8988T (cell line): ENCODE measurements around the gene EIF4G3.
"Not testable (repeated sequence)": the region's sequence is repeated elsewhere in the genome, so short reads cannot be mapped to it uniquely, and the experiment has no call there.

Experiments used
- DNase-seq: peaks from one replicate; pipeline ENCODE4 v3.0.0; 2011

Gene EIF4G3

GRCh38 chr1:21099869-21100131, 76.9 kb downstream of the EIF4G3 start:
- no peak for DNase-seq

- DNase-seq = no peak
Observed at GRCh38 chr1:21099034-21099868, 77.4 kb downstream of the EIF4G3 start.

GRCh38 chr1:21098186-21098915, 78.3 kb downstream of the EIF4G3 start:
- no peak for DNase-seq

GRCh38 chr1:21097729-21098128, 79.0 kb downstream of the EIF4G3 start:
- DNase-seq = no peak

GRCh38 chr1:21095976-21096375, 80.7 kb downstream of the EIF4G3 start:
- no peak for DNase-seq

GRCh38 chr1:21094282-21094681, 82.4 kb downstream of the EIF4G3 start:
- not testable (repeated sequence) for DNase-seq

- DNase-seq = not testable (repeated sequence)
Observed at GRCh38 chr1:21093271-21093958, 83.3 kb downstream of the EIF4G3 start.

- DNase-seq = not testable (repeated sequence)
Observed at GRCh38 chr1:21092545-21092944, 84.2 kb downstream of the EIF4G3 start.

GRCh38 chr1:21091053-21091690, 85.5 kb downstream of the EIF4G3 start:
- not testable (repeated sequence) for DNase-seq

GRCh38 chr1:21090463-21090862, 86.2 kb downstream of the EIF4G3 start:
- no peak for DNase-seq

GRCh38 chr1:21089731-21090130, 87.0 kb downstream of the EIF4G3 start:
- DNase-seq = no peak

- DNase-seq = no peak
Observed at GRCh38 chr1:21089299-21089698, 87.4 kb downstream of the EIF4G3 start.

GRCh38 chr1:21084111-21084810, 92.4 kb downstream of the EIF4G3 start:
- no peak for DNase-seq

GRCh38 chr1:21082073-21082472, 94.6 kb downstream of the EIF4G3 start:
- DNase-seq = no peak

GRCh38 chr1:21077085-21077484, 99.6 kb downstream of the EIF4G3 start:
- no peak for DNase-seq

- no peak for DNase-seq
Observed at GRCh38 chr1:21072721-21073120, 104.0 kb downstream of the EIF4G3 start.

GRCh38 chr1:21069549-21069948, 107.1 kb downstream of the EIF4G3 start:
- no peak for DNase-seq

GRCh38 chr1:21068937-21069336, 107.8 kb downstream of the EIF4G3 start:
- DNase-seq = no peak

- DNase-seq = no peak
Observed at GRCh38 chr1:21067551-21068227, 109.0 kb downstream of the EIF4G3 start.

GRCh38 chr1:21066356-21067012, 110.2 kb downstream of the EIF4G3 start:
- DNase-seq = no peak

GRCh38 chr1:21065851-21066250, 110.8 kb downstream of the EIF4G3 start:
- no peak for DNase-seq

GRCh38 chr1:21064057-21064456, 112.6 kb downstream of the EIF4G3 start:
- DNase-seq = no peak
